Lower leg skin (tissue), 4 donors: ENCODE data around the gene POLD3. TPM values are rescaled to one million over a fixed set of nuclear protein-coding genes. Genes with fewer than 3 reads are reported as not detected.

ENCODE experiments used
- DNase-seq, 2 donors: peaks; one replicate each; pipeline ENCODE4 v3.0.0-alpha.2; 2019; ENCODE audit warnings: low spot score in 2 of 2
- H3K4me3 ChIP-seq: fragments of 200-600 bp; sonication (generic); 2 replicates; pipeline ENCODE4 v1.5.1; 2017; ENCODE audit warnings: mild to moderate bottlenecking, low read depth; ENCODE audit not compliant: poor library complexity, severe bottlenecking
- CTCF ChIP-seq, 3 donors: fragments of 450-650 bp; IDR thresholded peaks; one replicate each; pipeline ENCODE4 v1.5.1; 2016; ENCODE audit warnings: antibody characterized with exemption in 3 of 3, mild to moderate bottlenecking in 3 of 3, moderate library complexity in 2 of 3
- POLR2A ChIP-seq, 2 donors: fragments of 450-650 bp; IDR thresholded peaks; one replicate each; pipeline ENCODE4 v1.6.1; 2016 to 2017; ENCODE audit warnings: antibody characterized with exemption in 2 of 2, mild to moderate bottlenecking in 1 of 2, moderate library complexity in 1 of 2
- WGBS, 2 donors: methylation state at CpG; one replicate each; pipeline ENCODE4 v1.1.5; 2018; 5-methylcytosine and 5-hydroxymethylcytosine counted together
- intact Hi-C: fragments of 100-400 bp; cut with DNase I; formaldehyde crosslinking; loops from one replicate; pipeline ENCODE4 v1.15.0; 2023; ENCODE audit warnings: low total_unique reads
- total RNA-seq, 4 donors: library from RNA; depleted of rRNA; stranded (reverse); fragments of >200 nt; gene quantifications; one replicate each; pipeline ENCODE4 v1.1.0, GENCODE V29; 2016

The POLD3 gene
- total RNA-seq, 4 donors from 2014 or later, result 7.0 to 18.8 (median 9.4) TPM

GRCh38 chr11:74662487-74663103 is 70.2 kb downstream of the POLD3 start:
- TF ChIP-seq CTCF (IDR thresholded peaks at IDR 0.05), result no peak
- no peak for TF ChIP-seq POLR2A (IDR thresholded peaks at IDR 0.05)

GRCh38 chr11:74663315-74663714 is 70.9 kb downstream of the POLD3 start:
- 67 to 79% methylated on average over 1 of the region's 1 CpG for WGBS, 2 donors
- TF ChIP-seq POLR2A (IDR thresholded peaks at IDR 0.05) (no peak), CTCF (IDR thresholded peaks at IDR 0.05) (no peak)
- intact Hi-C loops, result no loop called here
- no peak for DNase-seq
- no peak overlapping the region for H3K4me3 ChIP-seq

More at GRCh38 chr11:74662487-74663103, 70.2 kb downstream of the POLD3 start:
- no peak overlapping the region for H3K4me3 ChIP-seq
- no peak for DNase-seq
- intact Hi-C loops, result no loop called here
- WGBS, 2 donors, result 94 to 95% methylated on average over 4 of the region's 4 CpGs

GRCh38 chr11:74669211-74670160 is 77.1 kb downstream of the POLD3 start:
- 89 to 95% methylated on average over 17 of the region's 17 CpGs for WGBS, 2 donors
- DNase-seq, result peak in 1 of 2 donors; percentile 78
- TF ChIP-seq CTCF (IDR thresholded peaks at IDR 0.05), result no peak
- no peak for TF ChIP-seq POLR2A (IDR thresholded peaks at IDR 0.05)
- intact Hi-C loops, result no loop called here
- H3K4me3 ChIP-seq, result no peak overlapping the region

GRCh38 chr11:74670171-74670570 is 77.8 kb downstream of the POLD3 start:
- intact Hi-C loops, result no loop called here
- TF ChIP-seq POLR2A (IDR thresholded peaks at IDR 0.05), result no peak
- TF ChIP-seq CTCF (IDR thresholded peaks at IDR 0.05), result no peak
- no peak for DNase-seq
- 91% methylated on average over 7 of the region's 7 CpGs for WGBS, 2 donors
- no peak overlapping the region for H3K4me3 ChIP-seq

GRCh38 chr11:74671520-74672196 is 79.3 kb downstream of the POLD3 start:
- 72 to 85% methylated on average over 10 of the region's 10 CpGs for WGBS, 2 donors
- TF ChIP-seq POLR2A (IDR thresholded peaks at IDR 0.05) (no peak), CTCF (IDR thresholded peaks at IDR 0.05) (no peak)
- intact Hi-C loops, result no loop called here
- H3K4me3 ChIP-seq, result no peak overlapping the region
- peak in 1 of 2 donors; percentile 76 for DNase-seq
